Activated T-cell treated with anti-CD3 and anti-CD28 coated beads, Interleukin-2, amount 50 U/mL, for 1 hour (primary cell): Measurements from ENCODE around the gene SDK1.

Experiments used
- DNase-seq: peaks from one replicate; pipeline ENCODE4 v3.0.0-alpha.2; 2020

Gene SDK1

GRCh38 chr7:3425087-3425486 is 124.0 kb downstream of the SDK1 start:
- no peak for DNase-seq

- DNase-seq, result no peak
These were observed 125.0 kb downstream of the SDK1 start for GRCh38 chr7:3426064-3426463.

- DNase-seq, result no peak
These were observed 126.9 kb downstream of the SDK1 start for GRCh38 chr7:3427957-3428356.

GRCh38 chr7:3429981-3430380 is 128.9 kb downstream of the SDK1 start:
- DNase-seq, result no peak

GRCh38 chr7:3430588-3430987 is 129.5 kb downstream of the SDK1 start:
- DNase-seq, result no peak

- no peak for DNase-seq
These were observed 130.3 kb downstream of the SDK1 start for GRCh38 chr7:3431306-3431705.

GRCh38 chr7:3432911-3433310 is 131.9 kb downstream of the SDK1 start:
- DNase-seq, result no peak

- no peak for DNase-seq
These were observed 133.6 kb downstream of the SDK1 start for GRCh38 chr7:3434611-3435010.

GRCh38 chr7:3436112-3436511 is 135.1 kb downstream of the SDK1 start:
- DNase-seq, result no peak

GRCh38 chr7:3436746-3437145 is 135.7 kb downstream of the SDK1 start:
- DNase-seq, result no peak

- DNase-seq, result no peak
These were observed 136.4 kb downstream of the SDK1 start for GRCh38 chr7:3437467-3437866.

- DNase-seq, result no peak
These were observed 137.3 kb downstream of the SDK1 start for GRCh38 chr7:3438352-3438751.

GRCh38 chr7:3439333-3440030 is 138.4 kb downstream of the SDK1 start:
- no peak for DNase-seq

- no peak for DNase-seq
These were observed 139.5 kb downstream of the SDK1 start for GRCh38 chr7:3440509-3440908.

- DNase-seq, result no peak
These were observed 142.7 kb downstream of the SDK1 start for GRCh38 chr7:3443716-3444115.

GRCh38 chr7:3446786-3447185 is 145.7 kb downstream of the SDK1 start:
- no peak for DNase-seq

- no peak for DNase-seq
These were observed 150.6 kb downstream of the SDK1 start for GRCh38 chr7:3451701-3452100.

GRCh38 chr7:3453398-3453797 is 152.3 kb downstream of the SDK1 start:
- DNase-seq, result no peak

GRCh38 chr7:3455806-3456595 is 154.9 kb downstream of the SDK1 start:
- DNase-seq, result no peak

GRCh38 chr7:3459111-3459510 is 158.1 kb downstream of the SDK1 start:
- DNase-seq, result no peak

- DNase-seq, result peak; percentile 54
These were observed 160.9 kb downstream of the SDK1 start for GRCh38 chr7:3461923-3462322.

GRCh38 chr7:3463696-3464095 is 162.6 kb downstream of the SDK1 start:
- no peak for DNase-seq

- peak; percentile 38 for DNase-seq
These were observed 164.0 kb downstream of the SDK1 start for GRCh38 chr7:3464900-3465622.

GRCh38 chr7:3466261-3466660 is 165.2 kb downstream of the SDK1 start:
- DNase-seq, result no peak
